Adipose tissue (tissue), 3 donors: ENCODE data around the gene TOX2. TPM values are rescaled to one million over a fixed set of nuclear protein-coding genes. Genes with fewer than 3 reads are reported as not detected.

Experiments used
- H3K27ac ChIP-seq: one replicate; pipeline ENCODE4 v1.5.1; 2013; ENCODE audit warnings: low read depth, low read length
- WGBS, 3 donors: extraction: QIAGEN DNeasy Blood & Tissue Kit; methylation state at CpG; one replicate each; pipeline ENCODE4 v1.1.7; 2013; 5-methylcytosine and 5-hydroxymethylcytosine counted together
- polyA plus RNA-seq, 3 donors: library from polyadenylated mRNA; stranded (reverse); fragments of 200-250 nt; gene quantifications; one replicate each; pipeline ENCODE4 v1.2.3, GENCODE V29; 2013
- donor health status: healthy with polysubstance abuse.
- donor health status: Bipolar disorder and iron deficiency.
- donor health status: healthy.

Gene TOX2
- polyA plus RNA-seq, 3 donors: 1.4 to 9.9 (median 2.3) TPM

- WGBS, 3 donors: 73 to 87% (median 82%) methylated on average over 10 of the region's 10 CpGs
- no peak overlapping the region for H3K27ac ChIP-seq
Observed at GRCh38 chr20:44052166-44052565, 137.5 kb downstream of the TOX2 start.

GRCh38 chr20:44053046-44053445 is 138.4 kb downstream of the TOX2 start:
- 93 to 98% (median 96%) methylated on average over 4 of the region's 4 CpGs for WGBS, 3 donors
- H3K27ac ChIP-seq: no peak overlapping the region

GRCh38 chr20:44054118-44054517 is 139.5 kb downstream of the TOX2 start:
- 89 to 92% (median 90%) methylated on average over 13 to 16 of the region's 16 CpGs for WGBS, 3 donors
- H3K27ac ChIP-seq: no peak overlapping the region

- 75 to 91% (median 85%) methylated on average over 3 of the region's 3 CpGs for WGBS, 3 donors
- no peak overlapping the region for H3K27ac ChIP-seq
Observed at GRCh38 chr20:44054849-44055248, 140.2 kb downstream of the TOX2 start.

GRCh38 chr20:44056010-44056698 is 141.5 kb downstream of the TOX2 start:
- 55 to 67% (median 66%) methylated on average over 13 of the region's 13 CpGs for WGBS, 3 donors
- H3K27ac ChIP-seq: no peak overlapping the region

GRCh38 chr20:44057698-44058675 is 143.3 kb downstream of the TOX2 start:
- 69 to 78% (median 70%) methylated on average over 5 of the region's 5 CpGs for WGBS, 3 donors
- H3K27ac ChIP-seq: no peak overlapping the region

GRCh38 chr20:44064501-44065400 is 150.1 kb downstream of the TOX2 start:
- WGBS, 3 donors: 82 to 94% (median 91%) methylated on average over 17 of the region's 17 CpGs
- no peak overlapping the region for H3K27ac ChIP-seq

- 81 to 93% (median 93%) methylated on average over 17 to 20 of the region's 20 CpGs for WGBS, 3 donors
- no peak overlapping the region for H3K27ac ChIP-seq
Observed at GRCh38 chr20:44065401-44066340, 151.0 kb downstream of the TOX2 start.

- WGBS, 3 donors: 83 to 90% (median 87%) methylated on average over 15 of the region's 15 CpGs
- no peak overlapping the region for H3K27ac ChIP-seq
Observed at GRCh38 chr20:44066645-44067606, 152.3 kb downstream of the TOX2 start.

GRCh38 chr20:44067650-44068081 is 153.0 kb downstream of the TOX2 start:
- no peak overlapping the region for H3K27ac ChIP-seq
- 80 to 94% (median 94%) methylated on average over 15 of the region's 15 CpGs for WGBS, 3 donors

GRCh38 chr20:44068316-44069201 is 153.9 kb downstream of the TOX2 start:
- no peak overlapping the region for H3K27ac ChIP-seq
- WGBS, 3 donors: 63 to 69% (median 69%) methylated on average over 30 of the region's 30 CpGs

- WGBS, 3 donors: 42 to 72% (median 52%) methylated on average over 26 of the region's 26 CpGs
- H3K27ac ChIP-seq: no peak overlapping the region
Observed at GRCh38 chr20:44069203-44070011, 154.8 kb downstream of the TOX2 start.

- 57 to 64% (median 61%) methylated on average over 17 of the region's 17 CpGs for WGBS, 3 donors
- H3K27ac ChIP-seq: no peak overlapping the region
Observed at GRCh38 chr20:44070139-44070900, 155.7 kb downstream of the TOX2 start.

- H3K27ac ChIP-seq: no peak overlapping the region
- 76 to 89% (median 89%) methylated on average over 10 of the region's 10 CpGs for WGBS, 3 donors
Observed at GRCh38 chr20:44071057-44071456, 156.4 kb downstream of the TOX2 start.
